ENCODE data around the gene ASTL. TPM values are rescaled to one million over a fixed set of nuclear protein-coding genes. Genes with fewer than 3 reads are reported as not detected.
A peak's percentile ranks its signal among the peaks of the same experiment; 100 is the strongest.

The ASTL gene
- total and polyA plus RNA-seq, 8 donors = 0.08 TPM; not detected in 7

DNA sequence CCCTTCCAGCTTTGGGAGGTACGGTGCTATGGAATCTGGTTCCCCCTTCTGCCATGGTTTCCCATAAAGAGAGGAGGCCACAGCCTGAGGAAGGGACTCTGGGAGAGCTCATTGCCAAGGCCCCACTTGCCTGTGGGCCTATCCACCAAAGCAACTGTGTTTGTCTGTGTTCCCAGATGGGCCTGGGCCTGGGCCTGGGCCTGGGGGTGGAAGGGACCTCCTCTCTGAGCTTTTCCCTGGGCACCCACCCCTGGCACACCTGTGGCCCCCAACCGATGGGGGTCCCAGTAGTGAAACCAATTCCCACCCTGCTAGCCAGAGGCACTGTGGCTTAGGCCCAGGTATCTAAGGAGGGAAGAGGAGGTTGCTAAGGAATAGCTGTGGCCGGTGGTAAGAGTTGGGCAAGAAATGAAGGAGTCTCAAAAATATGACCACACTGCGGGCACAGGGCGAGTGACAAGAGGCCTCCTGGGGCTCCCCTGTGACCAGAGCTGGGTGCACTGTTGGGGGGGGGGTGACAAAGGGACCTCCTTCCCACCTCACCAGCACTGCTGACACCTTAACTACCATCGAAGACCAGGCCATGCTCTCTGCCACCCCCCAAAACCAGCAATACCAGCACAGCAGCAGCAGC is 11.8 kb upstream of the ASTL start:
- Histone ChIP-seq H3K4me3 (no peak overlapping the region), H3K9me3 (no peaks in the 10 kb centered on the region), H3K27ac (no peak overlapping the region), H3K27me3 (no peaks in the 10 kb centered on the region), H3K4me1 (peaks cover 4 to 39% (median 22%) of the 10 kb centered on the region in 4 donors), H3K36me3 (no peaks in the 10 kb centered on the region)
- WGBS, 5 donors = 88 to 97% (median 93%) methylated on average over 6 of the region's 6 CpGs
- TF ChIP-seq, protein P1, sequence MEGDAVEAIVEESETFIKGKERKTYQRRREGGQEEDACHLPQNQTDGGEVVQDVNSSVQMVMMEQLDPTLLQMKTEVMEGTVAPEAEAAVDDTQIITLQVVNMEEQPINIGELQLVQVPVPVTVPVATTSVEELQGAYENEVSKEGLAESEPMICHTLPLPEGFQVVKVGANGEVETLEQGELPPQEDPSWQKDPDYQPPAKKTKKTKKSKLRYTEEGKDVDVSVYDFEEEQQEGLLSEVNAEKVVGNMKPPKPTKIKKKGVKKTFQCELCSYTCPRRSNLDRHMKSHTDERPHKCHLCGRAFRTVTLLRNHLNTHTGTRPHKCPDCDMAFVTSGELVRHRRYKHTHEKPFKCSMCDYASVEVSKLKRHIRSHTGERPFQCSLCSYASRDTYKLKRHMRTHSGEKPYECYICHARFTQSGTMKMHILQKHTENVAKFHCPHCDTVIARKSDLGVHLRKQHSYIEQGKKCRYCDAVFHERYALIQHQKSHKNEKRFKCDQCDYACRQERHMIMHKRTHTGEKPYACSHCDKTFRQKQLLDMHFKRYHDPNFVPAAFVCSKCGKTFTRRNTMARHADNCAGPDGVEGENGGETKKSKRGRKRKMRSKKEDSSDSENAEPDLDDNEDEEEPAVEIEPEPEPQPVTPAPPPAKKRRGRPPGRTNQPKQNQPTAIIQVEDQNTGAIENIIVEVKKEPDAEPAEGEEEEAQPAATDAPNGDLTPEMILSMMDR (IDR thresholded peaks at IDR 0.05) = no peak
- TF ChIP-seq POLR2A (IDR thresholded peaks at IDR 0.05) (no peak), EP300 (IDR thresholded peaks at IDR 0.05) (no peak), POLR2AphosphoS5 (IDR thresholded peaks at IDR 0.05) (no peak)
- no peak for DNase-seq
- intact Hi-C loops (cut with DNase I; ENCODE audit: low total_unique reads) = no loop called here

DNA sequence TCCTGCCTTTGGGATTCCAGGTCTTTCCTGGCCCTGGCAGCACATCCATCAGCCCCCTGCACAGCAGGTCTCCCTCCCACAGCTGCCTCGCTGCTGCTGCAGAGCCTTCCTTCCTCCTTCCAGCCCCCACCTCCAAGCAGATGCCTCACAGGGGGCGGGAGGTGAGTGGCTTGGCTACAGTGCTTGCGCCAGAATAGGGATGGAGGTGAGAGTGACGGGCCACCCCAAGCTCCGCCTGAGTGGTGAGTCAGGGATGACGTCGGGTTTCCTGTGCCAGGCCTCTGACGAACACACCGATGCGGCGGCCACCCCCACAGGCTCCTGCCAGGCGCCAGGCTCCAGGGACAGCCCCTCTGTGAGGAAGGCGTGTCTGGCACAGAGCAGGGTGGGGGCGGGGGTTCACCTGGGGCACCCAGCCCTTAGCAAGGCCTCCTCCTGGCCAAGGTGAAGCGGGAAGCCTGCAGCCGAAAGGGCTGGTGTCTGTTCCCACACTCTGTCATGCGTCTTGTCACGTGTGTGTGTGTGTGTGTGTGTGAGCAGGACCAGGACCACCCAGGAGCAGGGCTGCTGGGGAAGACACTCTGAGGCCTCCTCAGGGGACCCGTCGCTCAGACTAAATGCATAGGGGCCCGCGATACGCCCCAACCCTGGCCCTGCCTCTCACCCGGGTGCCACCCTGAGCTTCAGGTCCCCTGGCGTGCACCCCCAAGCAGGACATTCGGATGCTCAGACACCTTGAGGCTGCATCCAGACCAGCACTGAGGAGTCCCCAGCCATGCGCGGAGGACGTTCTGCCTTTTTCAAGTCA is 10.3 kb upstream of the ASTL start:
- peak; percentile 81 to 96 for DNase-seq
- H3K9me3 ChIP-seq = no peaks in the 10 kb centered on the region
- H3K27ac ChIP-seq = peak overlapping the region in 3 of 5 donors; percentile 53 to 75 (median 74)
- intact Hi-C loops (cut with DNase I; ENCODE audit: low total_unique reads) = no loop called here
- no peaks in the 10 kb centered on the region for H3K27me3 ChIP-seq
- peaks cover 14 to 53% (median 34%) of the 10 kb centered on the region in 4 donors for H3K4me1 ChIP-seq
- peak overlapping the region in 1 of 4 donors; percentile 7 for H3K4me3 ChIP-seq
- TF ChIP-seq EP300 (IDR thresholded peaks at IDR 0.05) = no peak
- TF ChIP-seq, protein P1 (IDR thresholded peaks at IDR 0.05) = no peak
- TF ChIP-seq POLR2AphosphoS5 (IDR thresholded peaks at IDR 0.05) = peak in 2 of 3 donors; percentile 40 to 67
- TF ChIP-seq POLR2A (IDR thresholded peaks at IDR 0.05) = no peak
- 38 to 55% (median 42%) methylated on average over 16 to 29 of the region's 29 CpGs for WGBS, 5 donors
- no peaks in the 10 kb centered on the region for H3K36me3 ChIP-seq

DNA sequence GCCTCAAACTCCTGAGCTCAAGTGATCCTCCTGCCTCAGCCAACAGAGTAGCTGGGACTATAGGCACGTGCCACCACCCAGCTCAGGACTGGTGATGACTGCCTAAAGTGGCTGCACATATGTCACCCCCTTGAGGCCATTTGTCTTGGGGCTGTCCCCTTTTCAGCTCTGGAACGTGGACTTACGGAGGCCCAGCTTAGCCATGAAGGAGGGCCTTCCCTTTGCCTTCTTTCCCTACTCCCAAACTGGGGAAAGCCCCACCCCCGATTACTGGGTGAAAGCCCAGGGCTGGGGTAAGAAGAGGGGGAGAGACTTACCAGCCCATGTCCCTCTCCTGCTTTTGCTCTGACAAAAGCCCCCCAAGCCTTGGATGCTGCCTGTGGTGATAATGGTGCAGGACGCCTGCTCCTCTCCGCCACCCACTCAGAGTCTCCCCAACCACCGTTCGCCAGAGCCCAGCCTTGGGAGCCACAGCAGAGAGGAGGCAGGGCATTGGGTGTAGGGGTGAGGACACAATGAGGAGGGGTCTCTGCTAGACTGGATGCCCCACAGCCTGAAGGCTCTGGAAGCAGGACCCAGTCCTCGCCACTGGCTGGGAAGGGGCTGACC is 9.4 kb upstream of the ASTL start:
- TF ChIP-seq, protein P1 (IDR thresholded peaks at IDR 0.05) = no peak
- TF ChIP-seq POLR2A (IDR thresholded peaks at IDR 0.05) (no peak), EP300 (IDR thresholded peaks at IDR 0.05) (no peak), POLR2AphosphoS5 (IDR thresholded peaks at IDR 0.05) (no peak)
- Histone ChIP-seq H3K9me3 (no peaks in the 10 kb centered on the region), H3K27me3 (no peaks in the 10 kb centered on the region), H3K4me1 (peaks cover 14 to 55% (median 37%) of the 10 kb centered on the region in 4 donors), H3K27ac (peak overlapping the region in 3 of 5 donors; percentile 21 to 75 (median 74)), H3K4me3 (no peak overlapping the region), H3K36me3 (no peaks in the 10 kb centered on the region)
- intact Hi-C loops (cut with DNase I; ENCODE audit: low total_unique reads) = no loop called here
- no peak for DNase-seq
- WGBS, 5 donors = 77 to 87% (median 82%) methylated on average over 9 of the region's 9 CpGs

DNA sequence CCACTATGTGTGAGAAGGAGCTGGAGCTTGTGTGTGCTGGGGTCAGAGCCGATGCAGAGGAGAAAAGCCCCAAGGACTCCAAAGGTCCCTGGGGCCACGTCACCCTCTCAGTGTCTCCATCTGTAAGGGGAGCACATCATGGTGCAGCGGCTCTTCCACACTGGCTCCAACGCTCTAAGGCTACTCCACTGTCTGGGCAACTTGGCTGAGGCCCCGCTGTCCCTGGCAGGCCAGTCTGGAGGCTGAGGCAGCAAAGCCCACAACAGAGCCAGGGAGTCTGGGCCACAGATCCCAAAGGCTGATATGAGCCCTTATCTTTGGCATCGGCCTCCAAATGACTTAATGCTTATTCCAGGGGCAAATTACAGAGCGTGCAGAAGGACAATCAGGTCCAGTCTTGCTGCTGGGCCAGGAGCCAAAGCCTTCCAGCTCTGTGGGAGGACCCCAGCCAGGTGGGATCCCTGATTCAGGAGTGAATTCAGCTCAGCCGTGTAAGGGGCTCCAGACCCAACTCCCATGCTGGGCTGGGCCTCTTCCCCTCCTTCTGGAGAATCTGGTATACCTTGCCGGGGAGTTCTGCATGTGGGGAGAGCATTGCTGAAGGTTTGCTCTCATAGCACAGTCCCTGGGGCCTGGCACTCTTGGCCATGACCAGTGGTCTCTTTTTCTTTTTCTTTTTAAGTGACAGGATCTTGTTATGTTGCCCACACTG is 8.7 kb upstream of the ASTL start:
- WGBS, 5 donors = 74 to 92% (median 87%) methylated on average over 6 to 9 of the region's 9 CpGs
- H3K36me3 ChIP-seq = no peaks in the 10 kb centered on the region
- H3K4me3 ChIP-seq = no peak overlapping the region
- peaks cover 14 to 55% (median 37%) of the 10 kb centered on the region in 4 donors for H3K4me1 ChIP-seq
- intact Hi-C loops (cut with DNase I; ENCODE audit: low total_unique reads) = no loop called here
- H3K27ac ChIP-seq = peak overlapping the region in 4 of 5 donors; percentile 67 to 83 (median 74)
- TF ChIP-seq, protein P1 (IDR thresholded peaks at IDR 0.05) = no peak
- H3K9me3 ChIP-seq = no peaks in the 10 kb centered on the region
- H3K27me3 ChIP-seq = no peaks in the 10 kb centered on the region
- no peak for DNase-seq
